IPS-15b (cell line): Measurements from ENCODE around the gene RYR3.

ENCODE experiments used
- H3K27me3 ChIP-seq: one replicate; pipeline ENCODE4 v1.6.1; 2013; ENCODE audit warnings: low read length; ENCODE audit not compliant: control insufficient read depth, insufficient read depth
- H3K36me3 ChIP-seq: one replicate; pipeline ENCODE4 v1.6.1; 2013; ENCODE audit warnings: low read length; ENCODE audit not compliant: control insufficient read depth, insufficient read depth
- H3K4me1 ChIP-seq: one replicate; pipeline ENCODE4 v1.6.1; 2013; ENCODE audit warnings: mild to moderate bottlenecking, low read length; ENCODE audit not compliant: control insufficient read depth, insufficient read depth
- H3K4me3 ChIP-seq: one replicate; pipeline ENCODE4 v1.5.1; 2013; ENCODE audit warnings: low read depth, low read length
- H3K9ac ChIP-seq: one replicate; pipeline ENCODE4 v1.6.1; 2013; ENCODE audit warnings: low read depth, mild to moderate bottlenecking, low read length
- H3K9me3 ChIP-seq: one replicate; pipeline ENCODE4 v1.6.1; 2013; ENCODE audit warnings: mild to moderate bottlenecking, low read length; ENCODE audit not compliant: control insufficient read depth, insufficient read depth

The RYR3 gene

GRCh38 chr15:33756961-33757360 is 446.2 kb downstream of the RYR3 start:
- Histone ChIP-seq H3K27me3 (no peaks in the 10 kb centered on the region), H3K4me3 (no peak overlapping the region), H3K4me1 (no peaks in the 10 kb centered on the region), H3K9ac (no peak overlapping the region), H3K9me3 (no peaks in the 10 kb centered on the region), H3K36me3 (no peaks in the 10 kb centered on the region)

- H3K27me3 ChIP-seq = no peaks in the 10 kb centered on the region
- no peak overlapping the region for H3K9ac ChIP-seq
- H3K9me3 ChIP-seq = no peaks in the 10 kb centered on the region
- H3K36me3 ChIP-seq = no peaks in the 10 kb centered on the region
- no peak overlapping the region for H3K4me3 ChIP-seq
- no peaks in the 10 kb centered on the region for H3K4me1 ChIP-seq
Measured at GRCh38 chr15:33757516-33758232, 446.9 kb downstream of the RYR3 start.

GRCh38 chr15:33766389-33766788 is 455.6 kb downstream of the RYR3 start:
- Histone ChIP-seq H3K9ac (no peak overlapping the region), H3K4me3 (no peak overlapping the region), H3K27me3 (no peaks in the 10 kb centered on the region), H3K4me1 (no peaks in the 10 kb centered on the region), H3K9me3 (no peaks in the 10 kb centered on the region), H3K36me3 (no peaks in the 10 kb centered on the region)

- no peak overlapping the region for H3K9ac ChIP-seq
- no peaks in the 10 kb centered on the region for H3K36me3 ChIP-seq
- H3K9me3 ChIP-seq = no peaks in the 10 kb centered on the region
- no peak overlapping the region for H3K4me3 ChIP-seq
- no peaks in the 10 kb centered on the region for H3K4me1 ChIP-seq
- no peaks in the 10 kb centered on the region for H3K27me3 ChIP-seq
Measured at GRCh38 chr15:33768670-33769190, 458.0 kb downstream of the RYR3 start.

GRCh38 chr15:33773969-33774368 is 463.2 kb downstream of the RYR3 start:
- Histone ChIP-seq H3K27me3 (no peaks in the 10 kb centered on the region), H3K4me3 (no peak overlapping the region), H3K9me3 (no peaks in the 10 kb centered on the region), H3K36me3 (no peaks in the 10 kb centered on the region), H3K4me1 (no peaks in the 10 kb centered on the region), H3K9ac (no peak overlapping the region)

- H3K36me3 ChIP-seq = no peaks in the 10 kb centered on the region
- no peak overlapping the region for H3K4me3 ChIP-seq
- H3K9ac ChIP-seq = no peak overlapping the region
- H3K4me1 ChIP-seq = no peaks in the 10 kb centered on the region
- H3K9me3 ChIP-seq = no peaks in the 10 kb centered on the region
- H3K27me3 ChIP-seq = no peaks in the 10 kb centered on the region
Measured at GRCh38 chr15:33778852-33779251, 468.1 kb downstream of the RYR3 start.

GRCh38 chr15:33780011-33780768 is 469.4 kb downstream of the RYR3 start:
- Histone ChIP-seq H3K4me3 (no peak overlapping the region), H3K4me1 (no peaks in the 10 kb centered on the region), H3K36me3 (no peaks in the 10 kb centered on the region), H3K9ac (no peak overlapping the region), H3K27me3 (no peaks in the 10 kb centered on the region), H3K9me3 (no peaks in the 10 kb centered on the region)

GRCh38 chr15:33782966-33783365 is 472.2 kb downstream of the RYR3 start:
- Histone ChIP-seq H3K27me3 (no peaks in the 10 kb centered on the region), H3K36me3 (no peaks in the 10 kb centered on the region), H3K9me3 (no peaks in the 10 kb centered on the region), H3K9ac (no peak overlapping the region), H3K4me1 (no peaks in the 10 kb centered on the region), H3K4me3 (no peak overlapping the region)

GRCh38 chr15:33785366-33785765 is 474.6 kb downstream of the RYR3 start:
- H3K9me3 ChIP-seq = no peaks in the 10 kb centered on the region
- H3K4me3 ChIP-seq = no peak overlapping the region
- H3K9ac ChIP-seq = no peak overlapping the region
- H3K4me1 ChIP-seq = no peaks in the 10 kb centered on the region
- no peaks in the 10 kb centered on the region for H3K36me3 ChIP-seq
- H3K27me3 ChIP-seq = no peaks in the 10 kb centered on the region

- no peaks in the 10 kb centered on the region for H3K36me3 ChIP-seq
- H3K4me1 ChIP-seq = no peaks in the 10 kb centered on the region
- no peak overlapping the region for H3K4me3 ChIP-seq
- no peaks in the 10 kb centered on the region for H3K27me3 ChIP-seq
- H3K9me3 ChIP-seq = no peaks in the 10 kb centered on the region
- no peak overlapping the region for H3K9ac ChIP-seq
Measured at GRCh38 chr15:33788906-33789540, 478.3 kb downstream of the RYR3 start.

- no peaks in the 10 kb centered on the region for H3K4me1 ChIP-seq
- H3K9ac ChIP-seq = no peak overlapping the region
- no peaks in the 10 kb centered on the region for H3K9me3 ChIP-seq
- H3K4me3 ChIP-seq = no peak overlapping the region
- H3K27me3 ChIP-seq = no peaks in the 10 kb centered on the region
- no peaks in the 10 kb centered on the region for H3K36me3 ChIP-seq
Measured at GRCh38 chr15:33794453-33794852, 483.7 kb downstream of the RYR3 start.
